Psoas muscle (tissue), 8 donors: Measurements from ENCODE around the gene DCC. TPM values are rescaled to one million over a fixed set of nuclear protein-coding genes. Genes with fewer than 3 reads are reported as not detected.

Experiments used
- ATAC-seq, 4 donors: fragments of 200-7000 bp; cut with Tn5 transposase; one replicate each; pipeline ENCODE4 v1.9.1; 2020; ENCODE audit warnings: moderate library complexity in 3 of 4, mild to moderate bottlenecking in 2 of 4
- DNase-seq, 2 donors: peaks; one replicate each; pipeline ENCODE4 v3.0.0-alpha.2; 2020
- H3K27ac ChIP-seq: fragments of 200-600 bp; one replicate; pipeline ENCODE4 v1.8.0; 2022
- H3K27me3 ChIP-seq, 3 donors: fragments of 200-600 bp in 1 of 3; one replicate each; pipeline versions ENCODE4 v1.6.1 to v1.8.0; 2013 to 2022; ENCODE audit warnings: low read length in 2 of 3, mild to moderate bottlenecking in 2 of 3, moderate library complexity in 1 of 3; ENCODE audit not compliant: insufficient read depth in 3 of 3
- H3K36me3 ChIP-seq, 2 donors: fragments of 200-600 bp in 1 of 2; one replicate each; pipeline versions ENCODE4 v1.6.1 to v1.8.0; 2013 to 2022; ENCODE audit warnings: low read depth in 1 of 2, mild to moderate bottlenecking in 1 of 2, moderate library complexity in 1 of 2; ENCODE audit not compliant: insufficient read depth in 1 of 2
- H3K4me1 ChIP-seq: fragments of 200-600 bp; one replicate; pipeline ENCODE4 v1.8.0; 2022
- H3K4me3 ChIP-seq: fragments of 200-600 bp; one replicate; pipeline ENCODE4 v1.8.0; 2022; ENCODE audit warnings: mild to moderate bottlenecking
- H3K9me3 ChIP-seq: fragments of 200-600 bp; one replicate; pipeline ENCODE4 v1.8.0; 2022
- CTCF ChIP-seq: fragments of 200-600 bp; IDR thresholded peaks from one replicate; pipeline ENCODE4 v1.8.0; 2022; ENCODE audit warnings: antibody characterized with exemption
- WGBS, 3 donors: extraction: QIAGEN DNeasy Blood & Tissue Kit; methylation state at CpG; one replicate each; pipeline versions ENCODE4 v1.1.6 to v1.1.7; 2013; 5-methylcytosine and 5-hydroxymethylcytosine counted together
- intact Hi-C, 2 donors: fragments of 100-400 bp; cut with DNase I; formaldehyde crosslinking; loops; one replicate each; pipeline versions ENCODE4 v1.11.0 to v1.14.2; 2022
- polyA plus RNA-seq, 3 donors: library from polyadenylated mRNA; stranded (reverse); fragments of 200-250 nt; gene quantifications; one replicate each; pipeline ENCODE4 v1.2.3, GENCODE V29; 2013
- total RNA-seq, 4 donors: library from RNA; stranded (reverse); fragmentation: NEBNext Ultra II Directional in 2 of 4; extraction: Animal tissue kit (Norgen Biotek cat#: 25700) in 2 of 4; gene quantifications; one replicate each; pipeline versions ENCODE4 v1.2.1 to v1.2.4, GENCODE V29; 2021 to 2023
- donor health status: healthy with polysubstance abuse.
- donor health status: DM: no; HTN: no; CAD: no; lungs with moderate emphysema.
- donor health status: Bipolar disorder and iron deficiency.
- donor health status: healthy.
- donor health status: DM: yes; HTN: yes; CAD: no.
- donor health status: DM: no; HTN: no; CAD: no.
- donor health status: DM: no; HTN: no; CAD: no.
- donor health status: DM: yes; HTN: yes; CAD: no.

DCC gene
- total and polyA plus RNA-seq, 7 donors: 0.01 to 0.02 TPM; not detected in 5

DNA sequence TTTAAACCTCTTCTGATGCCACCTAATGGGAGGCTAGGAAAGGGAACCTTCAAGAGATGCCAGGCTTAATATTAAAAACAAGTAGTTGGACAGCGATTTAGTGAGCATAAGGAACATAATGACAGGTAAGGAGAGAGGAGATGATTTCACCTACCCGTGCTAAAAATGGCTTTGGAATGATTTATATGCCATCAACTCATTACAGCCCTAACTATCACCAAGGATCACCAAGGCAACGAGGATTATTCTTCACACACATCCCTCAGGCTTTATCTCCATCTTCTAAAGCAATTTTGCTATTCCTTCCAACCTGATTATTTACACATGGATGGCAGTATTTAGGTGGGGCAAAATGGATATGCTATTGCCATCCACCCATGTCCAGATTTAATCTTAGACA, 237.8 kb downstream of the DCC start:
- no peak for DNase-seq
- no peak for ATAC-seq
- Histone ChIP-seq H3K4me3 (no peak overlapping the region), H3K4me1 (no peaks in the 10 kb centered on the region), H3K27ac (no peak overlapping the region), H3K9me3 (no peaks in the 10 kb centered on the region), H3K27me3 (no peaks in the 10 kb centered on the region), H3K36me3 (no peaks in the 10 kb centered on the region)
- no peak for TF ChIP-seq CTCF
- WGBS, 3 donors: 58 to 66% (median 63%) methylated on average over 3 of the region's 3 CpGs
- intact Hi-C loops: no loop called here

- ATAC-seq (no peak), DNase-seq (no peak)
- H3K9me3 ChIP-seq: no peaks in the 10 kb centered on the region
- WGBS, 3 donors: 39 to 64% (median 54%) methylated on average over 1 of the region's 1 CpG
- TF ChIP-seq CTCF: no peak
- no peak overlapping the region for H3K4me3 ChIP-seq
- H3K27me3 ChIP-seq: no peaks in the 10 kb centered on the region
- no peaks in the 10 kb centered on the region for H3K4me1 ChIP-seq
- intact Hi-C loops: no loop called here
- H3K27ac ChIP-seq: no peak overlapping the region
- no peaks in the 10 kb centered on the region for H3K36me3 ChIP-seq
These were observed 242.1 kb downstream of the DCC start for GRCh38 chr18:52582061-52582460.

DNA sequence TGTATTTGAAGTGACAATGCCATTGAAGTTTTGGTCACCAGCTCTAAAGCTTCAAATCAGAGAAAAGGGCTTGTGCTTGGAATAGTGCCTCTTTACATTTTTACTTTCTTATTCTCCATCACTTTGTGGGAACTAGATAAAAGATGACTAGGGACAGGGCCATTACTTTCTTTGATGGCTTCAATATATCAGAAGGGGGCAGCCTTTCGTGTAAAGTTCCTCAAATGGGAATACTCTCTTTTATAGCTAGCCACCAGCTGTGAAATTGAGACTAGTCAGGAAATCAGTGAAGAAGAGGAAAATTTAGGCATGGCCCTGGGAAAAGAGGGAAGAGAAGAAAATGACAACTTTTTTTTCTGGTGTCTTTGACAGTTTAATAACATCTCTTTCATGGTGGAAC, 242.5 kb downstream of the DCC start:
- no peaks in the 10 kb centered on the region for H3K9me3 ChIP-seq
- no peaks in the 10 kb centered on the region for H3K27me3 ChIP-seq
- TF ChIP-seq CTCF: no peak
- ATAC-seq (no peak), DNase-seq (no peak)
- WGBS, 3 donors: 5 to 15% (median 14%) methylated on average over 1 of the region's 1 CpG
- no peaks in the 10 kb centered on the region for H3K4me1 ChIP-seq
- H3K4me3 ChIP-seq: no peak overlapping the region
- no peaks in the 10 kb centered on the region for H3K36me3 ChIP-seq
- intact Hi-C loops: no loop called here
- H3K27ac ChIP-seq: no peak overlapping the region

GRCh38 chr18:52588931-52589330, 248.9 kb downstream of the DCC start:
- no peak overlapping the region for H3K4me3 ChIP-seq
- intact Hi-C loops: no loop called here
- no peaks in the 10 kb centered on the region for H3K4me1 ChIP-seq
- no peak for ATAC-seq
- no peaks in the 10 kb centered on the region for H3K27me3 ChIP-seq
- no peaks in the 10 kb centered on the region for H3K9me3 ChIP-seq
- no peak overlapping the region for H3K27ac ChIP-seq
- TF ChIP-seq CTCF: no peak
- no peaks in the 10 kb centered on the region for H3K36me3 ChIP-seq
- no peak for DNase-seq

DNA sequence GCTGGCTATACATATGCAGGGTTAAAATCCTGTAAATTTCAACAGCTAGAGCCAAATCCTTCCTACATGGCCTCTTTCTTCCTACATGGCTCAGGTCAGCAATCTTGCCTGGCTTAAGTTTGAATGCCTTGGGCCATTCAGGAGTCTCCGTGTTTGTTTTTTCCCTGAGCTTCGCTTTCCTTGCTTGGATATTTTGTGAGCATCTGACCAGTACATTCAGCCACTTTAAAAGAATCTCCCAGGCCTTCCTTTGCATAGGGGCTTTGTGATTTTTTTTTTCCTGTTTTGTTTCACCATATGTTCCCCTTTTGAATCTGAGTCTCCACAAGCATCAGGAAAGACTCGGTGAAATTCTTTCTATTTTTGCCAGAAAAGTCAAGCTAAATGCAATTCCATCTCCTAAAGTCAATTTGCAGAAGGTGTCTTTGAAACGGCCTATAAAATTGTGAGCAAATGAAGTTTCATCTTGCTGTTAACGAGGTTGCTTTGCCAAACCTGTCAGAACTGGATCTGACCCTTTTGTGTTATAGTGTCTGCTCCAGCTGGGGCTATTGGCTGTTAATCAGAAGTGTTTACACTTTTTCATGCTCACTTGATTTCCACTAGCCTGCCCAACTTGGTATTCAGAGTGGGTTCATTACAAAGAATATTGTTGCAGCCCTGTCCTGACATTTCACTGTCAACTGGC, 256.9 kb downstream of the DCC start:
- 49 to 53% (median 50%) methylated on average over 5 of the region's 5 CpGs for WGBS, 3 donors
- H3K36me3 ChIP-seq: no peaks in the 10 kb centered on the region
- no peak overlapping the region for H3K27ac ChIP-seq
- no peak for ATAC-seq
- no peaks in the 10 kb centered on the region for H3K27me3 ChIP-seq
- intact Hi-C loops: no loop called here
- TF ChIP-seq CTCF: no peak
- DNase-seq: no peak
- no peaks in the 10 kb centered on the region for H3K4me1 ChIP-seq
- no peak overlapping the region for H3K4me3 ChIP-seq
- H3K9me3 ChIP-seq: no peaks in the 10 kb centered on the region
